H1 (cell line): ENCODE results near the gene PECR. TPM values are rescaled to one million over a fixed set of nuclear protein-coding genes. Genes with fewer than 3 reads are reported as not detected.

Experiments used
- ATF3 ChIP-seq: IDR thresholded peaks from 2 replicates; pipeline ENCODE4 v1.6.1; 2011; ENCODE audit warnings: low read depth, mild to moderate bottlenecking, low read length; ENCODE audit not compliant: insufficient read depth
- BACH1 ChIP-seq: IDR thresholded peaks from 2 replicates; pipeline ENCODE4 v1.6.1; 2012; ENCODE audit warnings: low read length, improper control_type of control experiment
- CHD7 ChIP-seq: fragments of 300-600 bp; sonication (generic); IDR thresholded peaks from 2 replicates; pipeline ENCODE4 v1.7.1; 2012; ENCODE audit warnings: low read length, moderate library complexity, mild to moderate bottlenecking, inconsistent platforms; ENCODE audit not compliant: insufficient replicate concordance
- EGR1 ChIP-seq: IDR thresholded peaks from 2 replicates; pipeline ENCODE4 v1.6.1; 2011; ENCODE audit warnings: low read depth, low read length, borderline replicate concordance
- GABPA ChIP-seq: IDR thresholded peaks from 2 replicates; pipeline ENCODE4 v1.6.1; 2011; ENCODE audit warnings: mild to moderate bottlenecking, low read length, moderate library complexity, borderline replicate concordance; ENCODE audit not compliant: insufficient read depth
- KDM1A ChIP-seq: fragments of 200-600, 300-600 bp; sonication (generic); IDR thresholded peaks from 2 replicates; pipeline ENCODE4 v1.7.1; 2016; ENCODE audit warnings: mild to moderate bottlenecking, low read length, borderline replicate concordance
- KDM5A ChIP-seq: fragments of 200-600 bp; IDR thresholded peaks from 2 replicates; pipeline ENCODE4 v1.7.1; 2012; ENCODE audit warnings: mild to moderate bottlenecking, low read length, inconsistent platforms, mixed read lengths
- RXRA ChIP-seq: IDR thresholded peaks from 2 replicates; pipeline ENCODE4 v1.6.1; 2011; ENCODE audit warnings: low read depth, mild to moderate bottlenecking, low read length, moderate library complexity; ENCODE audit not compliant: insufficient read depth
- SIN3A ChIP-seq, 2 experiments: IDR thresholded peaks in 1 of 2; conservative IDR thresholded peaks in 1 of 2; 2 replicates each; pipeline ENCODE4 v1.6.1; 2011 to 2012; ENCODE audit warnings: low read length in 2 of 2, improper control_type of control experiment in 1 of 2, low read depth in 1 of 2, mild to moderate bottlenecking in 1 of 2
- TAF7 ChIP-seq: optimal IDR thresholded peaks from 2 replicates; pipeline ENCODE3; 2011; ENCODE audit warnings: low read depth, mild to moderate bottlenecking, inconsistent platforms, low read length, moderate library complexity, borderline replicate concordance
- ZNF274 ChIP-seq: IDR thresholded peaks from 2 replicates; pipeline ENCODE4 v1.7.0; 2012; ENCODE audit warnings: low read length, borderline replicate concordance; ENCODE audit errors: extremely low read depth
- polyA plus RNA-seq, 7 experiments: library from polyadenylated mRNA; depleted of rRNA in 3 of 7; stranded (reverse) in 5 of 7; unstranded in 2 of 7; fragments of >200 nt in 5 of 7; fragments of 200-250 nt in 2 of 7; gene quantifications; 1 replicate in 5 of 7; 2 replicates in 1 of 7; 4 replicates in 1 of 7; pipeline versions ENCODE4 v1.2.1 to v1.2.3, GENCODE V29; 2011 to 2013; ENCODE audit warnings: missing spikeins in 2 of 7, mixed read lengths in 2 of 7
- total RNA-seq: library from RNA; stranded (reverse); fragmentation: NEBNext Ultra II Directional; extraction: Animal tissue kit (Norgen Biotek cat#: 25700); gene quantifications from 2 replicates; pipeline ENCODE4 v1.2.1, GENCODE V29; 2021

PECR gene
- total and polyA plus RNA-seq, 2 of the 8 experiments (the other 6 are each of a cell fraction or from before 2014, with no cell fraction given) = 15.9 to 19.2 TPM

- TF ChIP-seq CHD7 = no peak
- TF ChIP-seq RXRA = no peak
- no peak for TF ChIP-seq BACH1
- TF ChIP-seq SIN3A (conservative IDR thresholded peaks at IDR 0.05 in 1 of 2, IDR thresholded peaks at IDR 0.05 in 1 of 2; ENCODE audit: low read depth in 1 of 2, low read length in 2 of 2) = no peak
- no peak for TF ChIP-seq GABPA
- TF ChIP-seq EGR1 = no peak
- no peak for TF ChIP-seq ATF3
- no peak for TF ChIP-seq TAF7
- TF ChIP-seq ZNF274 = no peak
- no peak for TF ChIP-seq KDM5A
- no peak for TF ChIP-seq KDM1A
These were observed 597 bp downstream of the PECR start (continued) for GRCh38 chr2:216081012-216081411.
